GM19193 (cell line): ENCODE measurements around the gene KLHDC4.

Source experiments
- POLR2A ChIP-seq: IDR thresholded peaks from 4 replicates; pipeline ENCODE4 v1.6.1; 2011; ENCODE audit not compliant: insufficient read depth, insufficient read length; ENCODE audit errors: extremely low read depth

KLHDC4 gene

DNA sequence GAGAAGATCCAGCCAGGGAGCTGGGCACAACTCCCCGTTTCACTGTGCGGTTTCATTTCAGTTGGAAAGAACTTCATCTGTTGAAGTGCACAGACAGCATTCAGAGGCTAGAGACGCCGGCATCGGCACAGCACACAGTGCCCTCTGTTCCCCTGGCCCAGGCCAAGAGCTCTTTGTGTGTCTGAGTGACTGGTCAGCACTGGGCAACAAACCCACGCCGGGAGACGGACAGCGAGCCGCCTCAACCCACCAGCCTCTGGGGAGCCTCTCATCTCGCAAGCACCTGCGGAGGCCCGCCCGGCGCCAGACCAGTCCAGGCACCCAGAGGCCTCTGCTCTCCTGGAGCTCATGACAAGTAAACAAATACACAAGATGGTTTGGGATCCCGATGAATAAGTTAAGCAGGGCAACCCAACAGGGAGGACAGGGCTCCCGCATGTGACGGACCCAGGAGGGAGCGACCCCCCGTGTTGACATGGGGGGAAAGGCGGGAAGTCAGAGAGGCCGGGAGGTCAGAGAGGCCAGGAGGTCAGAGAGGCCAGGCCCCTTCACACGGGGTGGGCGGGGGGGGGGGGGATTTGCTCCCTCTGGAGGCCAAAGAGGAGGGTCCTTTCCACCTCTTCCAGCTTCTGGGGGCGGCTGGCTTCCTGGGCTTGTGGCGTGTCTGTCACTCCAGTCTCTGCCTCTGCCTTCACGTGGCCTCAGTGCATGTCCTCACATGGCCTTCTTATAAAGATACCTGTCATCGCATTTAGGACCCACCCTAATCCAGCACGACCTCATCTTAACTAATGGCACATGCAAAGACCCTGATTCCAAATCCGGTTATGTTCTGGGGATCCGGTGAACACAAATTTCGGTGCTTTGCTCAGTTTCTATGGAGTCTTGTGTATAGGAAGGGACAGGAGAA lies 25.8 kb upstream of the KLHDC4 start:
- no peak for TF ChIP-seq POLR2A

DNA sequence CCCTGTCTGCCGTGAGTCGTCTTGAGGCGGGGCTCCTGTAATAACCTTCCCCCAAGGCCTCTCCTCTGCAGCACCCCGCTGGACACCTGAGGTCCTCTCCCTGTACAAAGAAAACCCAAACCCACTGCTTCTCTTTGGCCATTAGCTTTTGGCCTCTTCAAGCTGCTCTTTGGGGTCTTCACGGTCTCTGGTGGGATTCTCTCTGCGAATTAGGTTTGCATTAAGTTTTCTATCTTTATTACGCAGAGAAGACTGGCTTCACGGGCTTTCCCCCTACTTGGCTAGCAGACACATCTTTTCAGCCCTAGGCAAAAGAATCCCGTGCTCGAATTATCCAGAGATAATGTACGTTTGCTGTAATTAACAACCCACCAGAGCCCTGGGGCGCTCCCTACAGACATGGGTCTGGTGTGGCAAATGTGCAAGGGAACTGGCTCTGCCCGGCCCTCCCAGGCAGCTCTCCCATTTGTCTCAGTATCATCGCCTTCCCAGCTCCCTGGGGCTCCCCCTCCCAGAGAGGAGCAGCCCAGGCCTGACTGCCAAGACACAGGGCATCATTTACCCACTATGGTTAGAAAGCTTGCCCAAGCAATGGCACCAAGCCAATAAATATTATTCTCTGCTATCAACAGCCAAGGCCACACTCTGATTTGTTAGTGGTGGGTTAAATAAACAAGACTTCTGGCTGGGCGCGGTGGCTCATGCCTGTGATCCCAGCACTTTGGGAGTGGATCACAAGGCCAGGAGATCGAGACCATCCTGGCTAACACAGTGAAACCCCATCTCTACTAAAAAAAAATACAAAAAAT lies 24.7 kb upstream of the KLHDC4 start:
- TF ChIP-seq POLR2A: no peak

DNA sequence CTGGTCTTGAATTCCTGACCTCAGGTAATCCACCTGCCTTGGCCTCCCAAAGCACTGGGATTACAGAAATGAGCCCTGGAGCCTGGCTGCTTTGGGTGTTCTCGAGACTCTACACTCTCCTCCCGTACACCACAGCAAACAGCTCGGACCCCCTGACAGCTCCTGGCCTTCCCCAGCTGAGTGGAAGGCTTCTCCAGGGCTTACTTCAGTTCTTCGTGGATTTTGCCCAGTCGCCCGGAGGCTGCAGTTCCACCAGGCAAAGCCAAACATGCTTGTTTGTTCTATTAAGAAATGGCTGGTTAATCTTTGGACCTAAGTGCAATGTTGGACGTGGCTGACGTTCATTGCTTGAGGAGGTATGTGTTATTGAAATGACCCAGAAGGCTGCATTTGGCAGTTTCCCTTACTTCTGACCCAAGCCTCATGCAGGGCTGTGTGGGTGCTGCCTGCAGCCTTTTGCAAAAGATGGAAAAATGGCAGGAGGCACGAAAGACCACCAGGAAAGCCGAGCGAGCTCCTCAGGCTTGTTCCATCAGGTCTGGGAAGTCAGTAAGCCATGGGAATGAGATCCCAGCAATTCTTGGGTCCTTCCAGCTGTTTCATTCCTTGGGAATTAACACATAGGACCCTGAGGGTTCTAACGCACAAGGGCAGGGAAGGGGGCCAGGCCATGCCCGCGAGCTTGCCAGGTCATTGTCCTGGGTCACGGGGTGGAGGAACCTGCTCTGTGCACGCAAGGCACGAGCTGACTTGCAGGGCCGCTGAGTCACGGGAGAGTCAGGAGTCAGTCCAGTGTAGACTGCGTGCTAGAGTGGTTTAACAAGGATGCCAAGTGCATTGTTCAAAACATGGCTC lies 23.9 kb upstream of the KLHDC4 start:
- TF ChIP-seq POLR2A: no peak

DNA sequence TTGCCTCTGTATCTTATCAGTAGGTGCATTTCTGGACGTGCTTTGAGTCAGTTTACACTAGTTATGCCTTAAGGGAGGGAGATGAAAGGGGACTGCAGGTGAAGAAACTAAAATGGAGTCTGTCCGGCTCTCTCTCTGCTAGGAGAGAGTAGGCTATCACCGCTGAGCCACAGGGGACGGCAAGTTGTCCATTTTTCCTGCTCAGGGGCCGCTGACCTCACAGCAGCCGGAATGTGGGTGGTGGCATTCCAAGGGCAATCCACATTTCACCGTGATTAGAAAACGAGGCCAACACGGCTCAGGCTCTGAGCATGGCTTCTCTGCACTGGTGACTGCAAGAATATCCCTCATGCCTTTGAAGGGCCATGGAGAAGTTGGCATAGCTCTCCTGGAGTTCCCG lies 19.0 kb upstream of the KLHDC4 start:
- TF ChIP-seq POLR2A: no peak

DNA sequence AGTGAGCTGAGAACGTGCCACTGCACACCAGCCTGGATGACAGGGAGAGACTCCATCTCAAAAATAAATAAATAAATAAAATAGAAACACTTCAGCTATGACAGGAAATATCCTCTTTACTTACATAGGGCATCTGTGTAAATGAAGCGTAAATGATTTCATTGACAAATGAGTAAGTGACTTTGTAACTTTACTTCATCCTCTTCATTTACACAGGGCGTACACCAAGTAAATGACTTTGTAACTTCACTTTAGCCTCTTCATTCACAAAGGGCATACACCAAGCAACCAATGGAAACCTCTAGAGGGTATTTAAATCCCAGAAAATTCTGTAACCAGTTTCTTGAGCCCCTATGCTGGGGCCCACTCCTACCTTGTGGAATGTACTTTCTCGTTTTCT lies 16.2 kb upstream of the KLHDC4 start:
- no peak for TF ChIP-seq POLR2A

DNA sequence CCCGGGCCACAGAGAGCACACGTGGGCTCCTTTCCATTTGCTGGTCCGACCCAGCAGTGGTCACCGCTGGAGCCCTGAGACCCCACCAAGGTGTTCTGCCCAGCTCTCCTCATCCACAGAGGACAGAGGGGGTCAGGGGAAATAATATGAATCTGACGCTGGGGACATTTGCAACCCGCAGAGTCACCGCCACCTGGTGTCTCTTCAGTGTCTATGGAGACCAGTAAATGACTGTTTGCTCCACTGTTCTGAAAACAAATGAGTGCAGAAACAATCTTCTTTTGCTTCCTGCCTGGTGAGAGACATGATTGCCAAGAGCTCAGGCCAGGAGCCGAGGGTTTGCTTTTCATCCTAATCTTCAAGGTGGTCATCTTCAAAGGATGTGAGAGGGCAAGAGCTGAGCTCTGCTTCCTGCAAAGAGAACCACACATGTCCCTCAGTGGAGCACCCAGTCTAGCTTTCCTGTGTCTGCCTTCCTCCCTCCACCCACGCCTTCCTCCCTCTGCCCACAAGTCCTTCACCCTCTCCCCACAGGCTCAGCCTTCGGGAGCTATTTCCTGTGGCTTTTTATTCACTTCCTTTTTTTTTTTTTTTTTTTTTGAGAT lies 14.7 kb upstream of the KLHDC4 start:
- no peak for TF ChIP-seq POLR2A

DNA sequence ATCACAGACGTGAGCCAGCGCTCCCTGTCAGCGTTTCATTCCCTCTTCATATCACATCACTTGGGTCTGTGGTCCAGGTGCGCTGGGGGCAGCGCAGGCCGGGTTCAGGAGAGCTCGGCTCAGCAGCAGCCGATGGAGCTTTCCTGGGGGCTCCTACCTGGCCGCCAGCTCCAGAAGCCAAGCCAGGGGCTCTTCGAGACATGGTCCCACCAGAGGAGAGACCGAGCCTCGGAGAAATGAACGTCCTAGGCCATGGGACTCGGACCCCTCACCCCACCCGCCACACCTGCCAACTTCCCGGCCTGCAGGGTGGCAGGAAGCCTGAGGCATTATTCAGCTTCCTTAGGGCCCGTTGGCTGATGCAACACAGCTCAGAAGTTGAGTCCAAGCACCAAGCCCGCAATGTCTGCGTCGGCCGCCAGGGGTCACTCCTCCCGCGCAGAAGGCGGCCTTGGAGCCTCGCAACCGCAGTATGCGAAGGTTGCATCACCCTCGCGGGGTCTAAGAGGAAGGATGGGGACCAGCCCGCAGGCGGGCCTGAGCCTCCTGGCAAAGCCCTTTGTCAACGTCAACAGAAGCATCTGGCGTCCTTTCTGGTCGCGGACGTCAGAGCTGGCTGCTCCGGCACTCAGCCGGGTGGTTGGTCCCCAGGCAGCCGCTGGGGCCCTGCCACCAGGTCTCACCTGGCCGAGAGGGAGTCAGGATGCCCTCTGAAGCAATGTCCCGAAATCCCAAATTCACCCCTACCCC lies 13.2 kb upstream of the KLHDC4 start:
- TF ChIP-seq POLR2A: peak; percentile 30

DNA sequence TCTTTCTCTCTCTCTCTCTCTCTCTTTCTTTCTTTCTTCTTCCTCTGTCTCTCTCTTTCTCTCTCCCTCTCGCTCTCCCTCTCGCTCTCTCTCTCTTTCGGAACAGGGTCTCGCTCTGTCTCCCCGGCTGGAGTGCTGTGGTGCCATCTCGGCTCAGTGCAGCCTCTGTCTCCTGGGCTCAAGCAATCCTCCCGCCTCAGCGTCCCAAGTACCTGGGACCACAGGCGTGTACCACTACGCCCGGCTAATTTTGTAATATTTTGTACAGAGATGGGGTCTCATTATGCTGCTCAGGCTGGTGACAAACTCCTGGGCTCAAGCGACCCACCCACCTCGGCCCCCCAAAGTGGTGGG lies 12.7 kb upstream of the KLHDC4 start:
- TF ChIP-seq POLR2A: no peak

DNA sequence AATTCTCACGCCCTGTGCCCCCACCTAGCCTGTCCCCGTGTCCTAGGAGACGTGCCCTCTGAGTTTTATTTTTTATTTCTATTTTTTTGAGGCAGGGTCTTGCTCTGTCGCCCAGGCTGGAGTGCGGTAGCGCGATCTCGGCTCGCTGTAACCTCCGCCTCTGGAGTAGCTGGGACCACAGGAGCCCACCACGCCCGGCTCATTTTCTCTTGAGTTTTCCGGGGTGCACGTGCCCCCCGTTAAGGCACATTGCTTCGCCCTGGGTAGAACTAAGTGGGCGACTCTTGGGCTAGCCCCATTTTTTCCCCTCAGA lies 655 bp upstream of the KLHDC4 start:
- TF ChIP-seq POLR2A: no peak

DNA sequence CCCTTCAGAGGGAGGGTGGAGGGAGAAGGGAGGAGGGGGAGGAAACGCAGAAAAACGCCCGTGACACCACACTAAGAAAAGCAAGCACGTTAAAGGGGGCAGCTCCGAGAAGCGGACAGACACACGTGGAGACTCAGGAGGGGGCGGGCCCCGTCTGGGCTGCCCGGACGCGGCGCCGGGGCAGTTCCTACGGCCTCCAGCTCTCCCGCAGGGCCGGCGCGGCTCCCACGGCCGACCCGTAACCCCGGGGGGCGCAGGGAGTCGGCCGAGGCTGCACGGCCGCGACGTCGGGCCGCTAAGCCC lies 362 bp downstream of the KLHDC4 start:
- TF ChIP-seq POLR2A: no peak

DNA sequence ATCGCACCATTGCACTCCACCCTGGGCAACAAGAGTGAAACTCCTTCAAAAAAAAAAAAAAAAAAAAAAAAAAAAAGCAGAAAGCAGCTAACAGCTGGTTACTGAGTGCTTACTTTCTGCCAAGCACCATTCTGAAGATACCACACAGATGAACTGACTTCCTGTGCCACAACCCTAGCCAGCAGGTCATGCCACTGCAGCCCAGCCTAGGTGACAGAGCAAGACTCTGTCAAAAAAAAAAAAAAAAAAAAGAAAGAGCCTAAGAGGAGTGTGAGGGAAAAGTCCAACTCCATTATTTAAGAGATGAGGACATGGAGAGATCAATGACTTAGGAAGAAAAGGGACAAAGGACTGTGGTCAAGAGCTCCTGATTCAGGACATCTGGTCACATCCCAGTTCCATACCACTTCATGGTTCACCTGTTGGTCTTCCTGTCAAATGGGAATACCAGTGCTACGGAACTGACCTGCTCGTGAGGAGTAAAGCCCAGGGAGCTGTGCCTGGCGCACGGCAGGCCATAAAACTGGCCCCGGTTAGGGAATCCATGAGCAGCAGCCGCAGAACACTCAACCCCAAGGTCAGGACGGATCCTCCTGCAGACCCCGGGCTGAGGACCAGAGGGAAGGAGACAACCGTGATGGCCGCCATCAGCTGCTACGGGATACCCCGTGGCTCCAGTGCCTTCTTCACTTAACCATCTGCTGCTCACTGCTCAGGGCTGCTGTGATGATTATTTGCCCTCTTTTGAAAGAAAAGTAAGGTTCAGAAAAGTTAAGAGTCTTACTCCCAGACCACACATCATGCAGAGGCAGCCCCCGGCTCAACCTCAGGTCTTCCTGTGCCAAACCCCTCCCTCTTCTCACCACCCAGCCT lies 950 bp downstream of the KLHDC4 start:
- TF ChIP-seq POLR2A: no peak

DNA sequence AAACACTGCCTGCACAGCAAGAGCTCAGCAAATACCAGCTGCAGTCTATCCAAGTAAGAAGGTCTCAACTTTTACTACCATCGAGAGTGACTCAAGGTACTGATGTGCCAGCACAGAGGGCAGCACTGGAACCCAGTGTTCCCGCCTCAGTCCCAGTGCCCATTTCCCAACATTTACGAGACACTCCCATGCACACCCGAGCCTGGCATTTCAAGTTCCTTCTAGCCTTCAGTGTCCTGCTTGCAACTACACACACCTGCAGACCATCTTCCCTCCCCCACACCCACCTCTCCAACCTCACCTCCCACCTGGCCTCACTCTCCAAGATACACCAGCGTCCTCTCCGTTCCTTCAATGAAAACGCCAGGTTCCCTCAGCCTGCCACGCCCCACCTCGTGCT lies 3.2 kb downstream of the KLHDC4 start:
- TF ChIP-seq POLR2A: no peak

DNA sequence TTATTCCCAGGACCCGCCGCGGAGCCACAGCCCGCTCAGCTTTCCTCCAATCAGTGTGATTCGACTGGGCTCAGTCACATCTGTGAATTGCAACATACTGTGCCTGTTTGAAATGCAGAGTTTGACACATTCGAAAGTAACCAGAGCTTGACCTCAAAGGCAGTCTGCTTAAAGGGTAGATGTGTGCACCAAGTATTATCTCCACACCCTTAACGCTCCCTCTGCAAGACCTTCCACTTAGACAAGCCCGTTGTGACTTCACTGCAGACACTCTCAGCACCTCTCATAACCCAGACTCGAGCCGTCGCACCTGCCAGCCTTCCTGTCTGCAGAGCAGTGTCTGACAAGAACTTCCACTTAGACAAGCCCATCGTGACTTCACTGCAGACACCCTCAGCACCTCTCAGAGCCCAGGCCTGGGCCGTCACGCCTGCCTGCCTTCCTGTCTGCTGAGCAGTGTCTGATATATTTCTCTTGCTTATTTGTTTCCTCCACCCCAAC lies 3.7 kb downstream of the KLHDC4 start:
- no peak for TF ChIP-seq POLR2A

DNA sequence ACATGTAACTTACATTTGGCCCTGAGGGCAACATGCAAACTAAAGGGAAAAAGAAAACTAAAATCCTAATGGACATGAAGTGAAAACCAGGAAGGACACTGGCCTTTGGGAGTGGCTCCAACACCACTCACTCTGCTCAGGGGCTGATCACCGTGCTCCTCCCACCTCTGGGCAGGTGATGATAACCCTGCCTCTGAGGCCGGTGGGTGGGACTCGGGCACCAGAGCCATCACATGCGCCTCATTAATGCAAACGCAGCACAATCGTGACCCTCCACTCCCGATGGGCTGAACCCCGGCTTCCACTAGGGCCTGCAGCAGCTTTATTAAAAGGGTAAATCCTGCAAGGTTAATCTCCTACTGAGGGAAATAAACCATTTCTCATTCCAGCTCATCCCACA lies 4.7 kb downstream of the KLHDC4 start:
- TF ChIP-seq POLR2A: no peak

DNA sequence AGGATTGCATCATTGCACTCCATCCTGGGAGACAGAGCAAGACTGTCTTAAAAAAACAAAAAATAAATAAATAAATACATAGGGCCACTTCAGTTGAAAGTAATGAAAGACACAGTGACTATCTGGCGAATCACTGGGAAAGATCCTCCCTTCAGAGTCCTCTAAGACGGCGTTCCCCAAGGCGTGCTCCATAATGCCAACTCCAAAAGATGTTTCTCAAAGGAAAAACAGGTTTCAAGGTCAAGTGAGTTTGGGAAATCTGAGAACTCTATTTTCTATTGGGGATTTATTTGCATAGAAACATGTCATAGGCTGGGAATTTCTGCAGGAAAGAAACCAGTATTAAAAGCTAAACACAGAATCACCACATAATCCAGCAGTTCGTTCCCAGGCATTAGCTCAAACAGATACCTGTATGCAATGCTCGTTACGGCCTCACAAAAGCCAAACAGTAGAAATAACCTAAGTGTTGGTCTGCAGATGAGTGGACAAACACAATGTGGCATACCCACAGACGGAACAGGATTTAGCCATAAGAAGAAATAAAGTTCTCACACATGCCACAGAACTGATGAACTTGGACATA lies 7.9 kb downstream of the KLHDC4 start:
- TF ChIP-seq POLR2A: no peak
